Measurements from ENCODE around the gene ZSCAN10. TPM values are rescaled to one million over a fixed set of nuclear protein-coding genes. Genes with fewer than 3 reads are reported as not detected.

Gene ZSCAN10
- polyA plus RNA-seq, 1 donor (not counting 4 experiments of a cell fraction or from before 2014, with no cell fraction given) = not detected

GRCh38 chr16:3088925-3089716 is 10.0 kb downstream of the ZSCAN10 start:
- dilution Hi-C loops (cut with MboI; ENCODE audit: extremely low pct_ligation_motif_present, low sequenced_read_pairs) = no loop called here
- no peak for DNase-seq (ENCODE audit: low read depth, low spot score)
- no peaks in the 10 kb centered on the region for H3K36me3 ChIP-seq (ENCODE audit: control insufficient read depth in 2 of 2, extremely low read depth in 1 of 2, insufficient read depth in 2 of 2, low read length in 2 of 2)

GRCh38 chr16:3088450-3088849 is 10.6 kb downstream of the ZSCAN10 start:
- H3K27ac ChIP-seq (ENCODE audit: control insufficient read depth, insufficient read depth, low read length) = no peak overlapping the region
- FAIRE-seq = no peak

More at GRCh38 chr16:3088925-3089716, 10.0 kb downstream of the ZSCAN10 start:
- no peak for FAIRE-seq
- no peaks in the 10 kb centered on the region for H4K20me1 ChIP-seq (ENCODE audit: control insufficient read depth, extremely low read depth, insufficient read depth, low read length)
- H3K27me3 ChIP-seq (ENCODE audit: control insufficient read depth, extremely low read depth, insufficient read depth, low read length) = peaks cover 5% of the 10 kb centered on the region
- H3K4me3 ChIP-seq (ENCODE audit: control insufficient read depth in 2 of 3, extremely low read depth in 1 of 3, insufficient read depth in 2 of 3, low read depth in 1 of 3, low read length in 3 of 3) = no peak overlapping the region
- no peaks in the 10 kb centered on the region for H3K9me3 ChIP-seq (ENCODE audit: control insufficient read depth, low read depth, low read length)
- H3K4me1 ChIP-seq (ENCODE audit: control insufficient read depth, extremely low read depth, insufficient read depth, low read length) = no peaks in the 10 kb centered on the region
- TF ChIP-seq CTCF (optimal IDR thresholded peaks at IDR 0.05 in 1 of 3, IDR thresholded peaks at IDR 0.05 in 1 of 3, conservative IDR thresholded peaks at IDR 0.05 in 1 of 3; ENCODE audit: extremely low read depth in 1 of 3, insufficient read depth in 2 of 3, low read length in 3 of 3) (no peak), EZH2 (IDR thresholded peaks at IDR 0.05; ENCODE audit: low read length) (no peak)
- no peak overlapping the region for H3K4me2 ChIP-seq (ENCODE audit: control insufficient read depth, extremely low read depth, insufficient read depth, low read depth, low read length)
- H3K79me2 ChIP-seq (ENCODE audit: control insufficient read depth, insufficient read depth, low read length) = no peaks in the 10 kb centered on the region
- no peak overlapping the region for H2AFZ ChIP-seq (ENCODE audit: control insufficient read depth, low read length)
- no peak overlapping the region for H3K27ac ChIP-seq (ENCODE audit: control insufficient read depth, insufficient read depth, low read length)
- H3K9ac ChIP-seq (ENCODE audit: control insufficient read depth, extremely low read depth, insufficient read depth, low read length) = no peak overlapping the region
- no peaks in the 10 kb centered on the region for H3K9me1 ChIP-seq (ENCODE audit: control insufficient read depth, extremely low read depth, insufficient read depth, low read length)

More at GRCh38 chr16:3088450-3088849, 10.6 kb downstream of the ZSCAN10 start:
- Histone ChIP-seq H3K4me2 (ENCODE audit: control insufficient read depth, extremely low read depth, insufficient read depth, low read depth, low read length) (no peak overlapping the region), H3K9me1 (ENCODE audit: control insufficient read depth, extremely low read depth, insufficient read depth, low read length) (no peaks in the 10 kb centered on the region), H3K9me3 (ENCODE audit: control insufficient read depth, low read depth, low read length) (no peaks in the 10 kb centered on the region), H3K4me3 (ENCODE audit: control insufficient read depth in 2 of 3, extremely low read depth in 1 of 3, insufficient read depth in 2 of 3, low read depth in 1 of 3, low read length in 3 of 3) (no peak overlapping the region), H3K36me3 (ENCODE audit: control insufficient read depth in 2 of 2, extremely low read depth in 1 of 2, insufficient read depth in 2 of 2, low read length in 2 of 2) (no peaks in the 10 kb centered on the region), H3K9ac (ENCODE audit: control insufficient read depth, extremely low read depth, insufficient read depth, low read length) (no peak overlapping the region), H3K27me3 (ENCODE audit: control insufficient read depth, extremely low read depth, insufficient read depth, low read length) (peaks cover 5% of the 10 kb centered on the region), H4K20me1 (ENCODE audit: control insufficient read depth, extremely low read depth, insufficient read depth, low read length) (no peaks in the 10 kb centered on the region), H3K79me2 (ENCODE audit: control insufficient read depth, insufficient read depth, low read length) (no peaks in the 10 kb centered on the region), H2AFZ (ENCODE audit: control insufficient read depth, low read length) (no peak overlapping the region), H3K4me1 (ENCODE audit: control insufficient read depth, extremely low read depth, insufficient read depth, low read length) (no peaks in the 10 kb centered on the region)
- TF ChIP-seq EZH2 (IDR thresholded peaks at IDR 0.05; ENCODE audit: low read length) = no peak
- no peak for TF ChIP-seq CTCF (optimal IDR thresholded peaks at IDR 0.05 in 1 of 3, IDR thresholded peaks at IDR 0.05 in 1 of 3, conservative IDR thresholded peaks at IDR 0.05 in 1 of 3; ENCODE audit: extremely low read depth in 1 of 3, insufficient read depth in 2 of 3, low read length in 3 of 3)
- DNase-seq (ENCODE audit: low read depth, low spot score) = no peak
- dilution Hi-C loops (cut with MboI; ENCODE audit: extremely low pct_ligation_motif_present, low sequenced_read_pairs) = no loop called here

Data from keratinocyte (primary cell).